ENCODE measurements around the gene CIAO2A.

DNA sequence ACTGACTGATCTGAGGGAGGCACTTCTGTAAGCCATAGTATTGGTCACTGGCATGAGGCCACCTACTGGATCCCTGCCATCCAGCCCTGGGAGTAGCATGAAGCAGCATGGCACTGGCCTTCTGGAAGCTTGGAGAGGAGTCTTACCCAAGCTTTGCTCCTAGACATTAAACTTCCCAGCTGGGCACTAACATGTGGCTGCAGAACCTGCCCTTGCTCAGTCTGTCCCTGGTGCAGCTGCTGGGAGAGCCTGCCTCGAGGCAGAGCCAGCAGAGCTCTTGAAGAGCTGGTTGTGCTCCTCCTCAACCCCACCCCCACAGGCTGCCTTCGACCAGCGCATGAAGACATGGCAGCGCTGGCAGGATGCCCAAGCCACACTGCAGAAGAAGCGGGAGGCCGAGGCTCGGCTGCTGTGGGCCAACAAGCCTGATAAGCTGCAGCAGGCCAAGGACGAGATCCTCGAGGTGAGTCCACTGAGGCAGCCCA is 40.7 kb upstream of the CIAO2A start:
- TF ChIP-seq L3MBTL2 (conservative IDR thresholded peaks at IDR 0.05), result no peak
- no peak for TF ChIP-seq SUZ12 (IDR thresholded peaks at IDR 0.05)
- no peak for TF ChIP-seq FOXK2 (IDR thresholded peaks at IDR 0.05)
- TF ChIP-seq HDGF (IDR thresholded peaks at IDR 0.05; ENCODE audit: borderline replicate concordance), result no peak
- TF ChIP-seq SP1 (IDR thresholded peaks at IDR 0.05), result no peak
- no peak for TF ChIP-seq TARDBP (IDR thresholded peaks at IDR 0.05)
- no peak for TF ChIP-seq NFRKB (IDR thresholded peaks at IDR 0.05)
- TF ChIP-seq ZNF384 (IDR thresholded peaks at IDR 0.05), result no peak
- no peak for TF ChIP-seq FOXA1 (IDR thresholded peaks at IDR 0.05)
